GM18868 (cell line): ENCODE data around the gene OR2S2.

Experiments
- ATAC-seq: cut with Tn5 transposase; IDR thresholded peaks from one replicate; pipeline ENCODE4 v1.9.1; 2021; ENCODE audit warnings: mild to moderate bottlenecking, moderate library complexity; ENCODE audit not compliant: unreplicated experiment

The OR2S2 gene

GRCh38 chr9:35965011-35965410, 7.1 kb upstream of the OR2S2 start:
- ATAC-seq, result no peak

GRCh38 chr9:35962126-35962906, 4.4 kb upstream of the OR2S2 start:
- ATAC-seq, result no peak

GRCh38 chr9:35960039-35960655, 2.2 kb upstream of the OR2S2 start:
- no peak for ATAC-seq

- no peak for ATAC-seq
These were observed 1.3 kb downstream of the OR2S2 start for GRCh38 chr9:35956651-35957050.

GRCh38 chr9:35954942-35955546, 2.9 kb downstream of the OR2S2 start:
- ATAC-seq, result peak; percentile 38

GRCh38 chr9:35952526-35953191, 5.3 kb downstream of the OR2S2 start:
- ATAC-seq, result no peak

- ATAC-seq, result no peak
These were observed 6.2 kb downstream of the OR2S2 start for GRCh38 chr9:35951736-35952135.

GRCh38 chr9:35948901-35949318, 9.0 kb downstream of the OR2S2 start:
- ATAC-seq, result no peak

GRCh38 chr9:35948451-35948850, 9.5 kb downstream of the OR2S2 start:
- ATAC-seq, result no peak

- no peak for ATAC-seq
These were observed 12.5 kb downstream of the OR2S2 start for GRCh38 chr9:35945341-35946018.

- no peak for ATAC-seq
These were observed 13.1 kb downstream of the OR2S2 start for GRCh38 chr9:35944841-35945240.

- ATAC-seq, result no peak
These were observed 13.8 kb downstream of the OR2S2 start for GRCh38 chr9:35944173-35944572.

GRCh38 chr9:35942286-35942685, 15.7 kb downstream of the OR2S2 start:
- no peak for ATAC-seq

- no peak for ATAC-seq
These were observed 17.2 kb downstream of the OR2S2 start for GRCh38 chr9:35940458-35941407.

- ATAC-seq, result no peak
These were observed 18.2 kb downstream of the OR2S2 start for GRCh38 chr9:35939679-35940250.

GRCh38 chr9:35938474-35939356, 19.2 kb downstream of the OR2S2 start:
- no peak for ATAC-seq

- ATAC-seq, result no peak
These were observed 20.7 kb downstream of the OR2S2 start for GRCh38 chr9:35937227-35937626.

- no peak for ATAC-seq
These were observed 22.0 kb downstream of the OR2S2 start for GRCh38 chr9:35935755-35936509.
